ENCODE results near the gene DOCK7. TPM values are rescaled to one million over a fixed set of nuclear protein-coding genes. Genes with fewer than 3 reads are reported as not detected.

DOCK7 gene
- total and polyA plus RNA-seq, 7 donors = 6.5 to 54.8 (median 32.4) TPM

- no peaks in the 10 kb centered on the region for H3K4me1 ChIP-seq
- H3K36me3 ChIP-seq = peaks cover 0 to 19% (median 2%) of the 10 kb centered on the region in 4 donors
- H3K4me3 ChIP-seq = no peak overlapping the region
- TF ChIP-seq, protein P1, sequence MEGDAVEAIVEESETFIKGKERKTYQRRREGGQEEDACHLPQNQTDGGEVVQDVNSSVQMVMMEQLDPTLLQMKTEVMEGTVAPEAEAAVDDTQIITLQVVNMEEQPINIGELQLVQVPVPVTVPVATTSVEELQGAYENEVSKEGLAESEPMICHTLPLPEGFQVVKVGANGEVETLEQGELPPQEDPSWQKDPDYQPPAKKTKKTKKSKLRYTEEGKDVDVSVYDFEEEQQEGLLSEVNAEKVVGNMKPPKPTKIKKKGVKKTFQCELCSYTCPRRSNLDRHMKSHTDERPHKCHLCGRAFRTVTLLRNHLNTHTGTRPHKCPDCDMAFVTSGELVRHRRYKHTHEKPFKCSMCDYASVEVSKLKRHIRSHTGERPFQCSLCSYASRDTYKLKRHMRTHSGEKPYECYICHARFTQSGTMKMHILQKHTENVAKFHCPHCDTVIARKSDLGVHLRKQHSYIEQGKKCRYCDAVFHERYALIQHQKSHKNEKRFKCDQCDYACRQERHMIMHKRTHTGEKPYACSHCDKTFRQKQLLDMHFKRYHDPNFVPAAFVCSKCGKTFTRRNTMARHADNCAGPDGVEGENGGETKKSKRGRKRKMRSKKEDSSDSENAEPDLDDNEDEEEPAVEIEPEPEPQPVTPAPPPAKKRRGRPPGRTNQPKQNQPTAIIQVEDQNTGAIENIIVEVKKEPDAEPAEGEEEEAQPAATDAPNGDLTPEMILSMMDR (IDR thresholded peaks at IDR 0.05) = no peak
- no peak for TF ChIP-seq POLR2AphosphoS5 (IDR thresholded peaks at IDR 0.05)
- no peak for TF ChIP-seq POLR2A (IDR thresholded peaks at IDR 0.05)
- no peak for TF ChIP-seq EP300 (IDR thresholded peaks at IDR 0.05)
- no peak overlapping the region for H3K27ac ChIP-seq
- intact Hi-C loops (cut with DNase I) = no loop called here
- no peaks in the 10 kb centered on the region for H3K27me3 ChIP-seq
- WGBS, 2 donors = 68 to 76% methylated on average over 3 of the region's 3 CpGs
- peaks cover 0 to 3% (median 0%) of the 10 kb centered on the region in 4 donors for H3K9me3 ChIP-seq
- DNase-seq = no peak
These were observed 173.3 kb downstream of the DOCK7 start for GRCh38 chr1:62514746-62515423.

- no peaks in the 10 kb centered on the region for H3K9me3 ChIP-seq
- no peak overlapping the region for H3K27ac ChIP-seq
- no peaks in the 10 kb centered on the region for H3K27me3 ChIP-seq
- H3K4me3 ChIP-seq = no peak overlapping the region
- no peaks in the 10 kb centered on the region for H3K4me1 ChIP-seq
- WGBS, 2 donors = 77 to 87% methylated on average over 4 of the region's 4 CpGs
- H3K36me3 ChIP-seq = peaks cover 0 to 25% (median 2%) of the 10 kb centered on the region in 4 donors
- TF ChIP-seq POLR2AphosphoS5 (IDR thresholded peaks at IDR 0.05) = no peak
- TF ChIP-seq, protein P1 (IDR thresholded peaks at IDR 0.05) = no peak
- no peak for TF ChIP-seq POLR2A (IDR thresholded peaks at IDR 0.05)
- TF ChIP-seq EP300 (IDR thresholded peaks at IDR 0.05) = no peak
- intact Hi-C loops (cut with DNase I) = no loop called here
- DNase-seq = no peak
These were observed 175.2 kb downstream of the DOCK7 start for GRCh38 chr1:62513013-62513412.

- 85 to 88% methylated on average over 1 of the region's 1 CpG for WGBS, 2 donors
- Histone ChIP-seq H3K9me3 (no peaks in the 10 kb centered on the region), H3K27me3 (no peaks in the 10 kb centered on the region), H3K36me3 (peaks cover 0 to 60% (median 5%) of the 10 kb centered on the region in 4 donors), H3K4me3 (no peak overlapping the region), H3K27ac (no peak overlapping the region), H3K4me1 (no peaks in the 10 kb centered on the region)
- no peak for DNase-seq
- TF ChIP-seq POLR2AphosphoS5 (IDR thresholded peaks at IDR 0.05) = no peak
- TF ChIP-seq, protein P1 (IDR thresholded peaks at IDR 0.05) = no peak
- TF ChIP-seq POLR2A (IDR thresholded peaks at IDR 0.05) = no peak
- no peak for TF ChIP-seq EP300 (IDR thresholded peaks at IDR 0.05)
- intact Hi-C loops (cut with DNase I) = loop anchor here (2.0 kb wide), 1 partner anchor 238 kb away; no protein-coding TSS in a partner anchor
These were observed 179.2 kb downstream of the DOCK7 start for GRCh38 chr1:62509028-62509427.

DNA sequence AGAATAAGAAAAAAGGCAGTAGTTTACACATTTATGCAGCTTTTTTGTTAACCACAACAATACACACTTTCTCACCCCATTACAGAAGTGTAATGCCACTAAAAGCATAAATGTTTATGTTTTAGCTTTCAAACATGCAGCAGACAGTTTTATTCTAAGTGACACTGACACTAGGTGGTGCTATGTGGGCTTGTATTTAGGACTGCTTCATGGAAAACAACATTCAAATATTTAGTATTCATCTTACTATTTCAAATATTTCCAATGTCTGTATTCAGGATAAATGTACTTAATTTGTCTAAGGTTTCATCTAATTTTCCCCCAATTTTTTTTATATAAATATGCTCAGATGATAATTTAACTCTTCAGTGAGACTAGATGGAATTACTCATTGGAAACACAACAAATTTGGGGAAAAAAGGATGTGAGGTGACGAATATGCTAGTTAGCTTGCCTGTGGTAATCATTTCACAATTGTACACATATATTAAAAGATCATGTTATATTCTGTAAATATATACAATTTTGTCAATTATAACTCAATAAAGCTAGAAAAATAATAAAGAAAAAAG is 179.9 kb downstream of the DOCK7 start:
- Histone ChIP-seq H3K27ac (no peak overlapping the region), H3K4me3 (no peak overlapping the region), H3K27me3 (no peaks in the 10 kb centered on the region), H3K36me3 (peaks cover 0 to 68% (median 5%) of the 10 kb centered on the region in 4 donors), H3K9me3 (no peaks in the 10 kb centered on the region), H3K4me1 (no peaks in the 10 kb centered on the region)
- TF ChIP-seq POLR2AphosphoS5 (IDR thresholded peaks at IDR 0.05) (no peak), POLR2A (IDR thresholded peaks at IDR 0.05) (no peak), EP300 (IDR thresholded peaks at IDR 0.05) (no peak)
- TF ChIP-seq, protein P1 (IDR thresholded peaks at IDR 0.05) = peak in 1 of 4 experiments; percentile 45
- DNase-seq = no peak
- intact Hi-C loops (cut with DNase I) = loop anchor here (2.0 kb wide), 1 partner anchor 239 kb away; no protein-coding TSS in a partner anchor
- 83 to 89% methylated on average over 1 of the region's 1 CpG for WGBS, 2 donors
